C4-2B (cell line): Measurements from ENCODE around the gene FBXL17.

ENCODE experiments used
- ZFX ChIP-seq: fragments of 450-650 bp; IDR thresholded peaks from 2 replicates; pipeline ENCODE4 v1.6.1; 2017
- TF ChIP-seq, protein P1 (sequence below): fragments of 450-650 bp; conservative IDR thresholded peaks from 2 replicates; pipeline ENCODE4 v1.5.1; 2017; ENCODE audit warnings: mild to moderate bottlenecking

GRCh38 chr5:108025957-108026356 is 355.9 kb downstream of the FBXL17 start:
- TF ChIP-seq, protein P1, sequence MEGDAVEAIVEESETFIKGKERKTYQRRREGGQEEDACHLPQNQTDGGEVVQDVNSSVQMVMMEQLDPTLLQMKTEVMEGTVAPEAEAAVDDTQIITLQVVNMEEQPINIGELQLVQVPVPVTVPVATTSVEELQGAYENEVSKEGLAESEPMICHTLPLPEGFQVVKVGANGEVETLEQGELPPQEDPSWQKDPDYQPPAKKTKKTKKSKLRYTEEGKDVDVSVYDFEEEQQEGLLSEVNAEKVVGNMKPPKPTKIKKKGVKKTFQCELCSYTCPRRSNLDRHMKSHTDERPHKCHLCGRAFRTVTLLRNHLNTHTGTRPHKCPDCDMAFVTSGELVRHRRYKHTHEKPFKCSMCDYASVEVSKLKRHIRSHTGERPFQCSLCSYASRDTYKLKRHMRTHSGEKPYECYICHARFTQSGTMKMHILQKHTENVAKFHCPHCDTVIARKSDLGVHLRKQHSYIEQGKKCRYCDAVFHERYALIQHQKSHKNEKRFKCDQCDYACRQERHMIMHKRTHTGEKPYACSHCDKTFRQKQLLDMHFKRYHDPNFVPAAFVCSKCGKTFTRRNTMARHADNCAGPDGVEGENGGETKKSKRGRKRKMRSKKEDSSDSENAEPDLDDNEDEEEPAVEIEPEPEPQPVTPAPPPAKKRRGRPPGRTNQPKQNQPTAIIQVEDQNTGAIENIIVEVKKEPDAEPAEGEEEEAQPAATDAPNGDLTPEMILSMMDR = no peak
- TF ChIP-seq ZFX = no peak
